Activated CD4-positive, alpha-beta T cell treated with anti-CD3 and anti-CD28 coated beads, Interleukin-2, amount 50 U/mL, for 1 hour (primary cell): ENCODE measurements around the gene NOSIP.

Source experiments
- DNase-seq: peaks from one replicate; pipeline ENCODE4 v3.0.0-alpha.2; 2020

The NOSIP gene

GRCh38 chr19:49570997-49571676, 9.2 kb downstream of the NOSIP start:
- peak; percentile 45 for DNase-seq

DNA sequence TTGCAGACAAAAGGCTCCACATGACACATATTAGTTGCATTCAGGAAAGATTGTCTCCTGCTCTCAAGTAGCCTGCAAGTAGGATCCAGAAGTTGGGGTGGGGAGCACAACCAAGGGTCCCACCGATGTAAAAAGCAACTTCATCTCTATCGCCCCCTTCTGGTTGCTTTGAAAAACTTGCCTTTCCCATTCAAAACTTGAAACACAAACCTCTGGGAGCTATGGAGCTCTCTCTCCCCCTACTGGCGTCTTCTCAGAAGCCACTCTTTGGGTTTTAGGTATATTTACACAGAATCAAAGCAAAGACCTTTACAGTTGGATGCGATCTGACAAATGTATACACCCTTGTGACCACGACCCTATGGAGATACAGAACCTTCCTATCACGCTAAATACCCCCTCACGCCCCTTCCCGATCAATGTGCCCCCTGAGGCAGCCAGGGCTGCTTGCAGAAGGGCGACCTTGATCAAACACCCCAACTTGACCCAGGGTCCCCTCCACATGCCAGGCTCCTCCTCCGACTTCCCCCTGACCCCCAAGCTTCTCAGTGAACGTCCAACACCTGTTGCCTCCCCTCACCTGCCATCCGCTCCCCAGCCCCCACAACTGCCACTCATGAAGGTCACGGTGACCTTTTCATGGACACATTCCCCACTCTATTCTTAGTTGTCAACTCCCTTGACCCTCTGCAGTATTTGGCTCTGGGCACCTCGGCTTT, 10.1 kb downstream of the NOSIP start:
- DNase-seq = peak; percentile 66

- DNase-seq = peak; percentile 72
Measured at GRCh38 chr19:49567861-49568441, 12.4 kb downstream of the NOSIP start.

DNA sequence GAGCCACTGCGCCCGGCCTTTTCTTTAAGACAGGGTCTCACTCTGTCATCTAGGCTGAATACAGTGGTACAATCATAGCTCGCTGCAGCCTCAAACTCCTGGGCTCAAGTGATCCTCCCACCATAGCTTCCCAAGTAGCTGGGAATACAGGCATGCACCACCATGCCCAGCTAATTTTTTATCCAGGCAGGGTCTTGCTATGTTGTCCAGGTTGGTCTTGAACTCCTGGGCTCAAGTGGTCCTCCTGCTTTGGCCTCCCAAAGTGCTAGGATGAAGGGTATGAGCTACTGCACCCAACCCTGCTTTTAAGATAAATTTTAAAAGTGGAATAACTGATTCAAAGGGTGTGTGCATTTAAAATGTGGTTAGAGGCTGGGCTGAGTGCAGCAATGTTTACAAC, 14.1 kb downstream of the NOSIP start:
- DNase-seq = no peak

- no peak for DNase-seq
Measured at GRCh38 chr19:49565261-49565660, 15.1 kb downstream of the NOSIP start.

DNA sequence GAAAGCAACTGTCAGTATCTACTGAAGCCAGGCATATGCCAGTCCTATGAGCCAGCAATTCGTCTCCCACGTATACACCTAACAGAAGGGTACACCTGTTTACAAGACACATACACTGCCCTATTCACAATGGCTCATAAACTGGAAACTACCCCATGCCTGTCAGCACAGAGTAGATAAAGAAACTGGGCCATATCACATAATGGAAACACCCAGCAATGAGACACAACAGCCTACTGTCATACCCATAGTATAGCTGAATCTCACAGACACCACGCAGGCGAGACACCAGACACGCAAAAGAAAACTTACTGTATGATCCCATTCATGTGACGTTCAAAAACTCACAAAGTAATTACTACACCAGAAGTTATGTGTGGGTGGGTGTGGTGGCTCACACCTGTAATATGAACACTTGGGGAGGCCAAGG, 15.7 kb downstream of the NOSIP start:
- DNase-seq = peak; percentile 50

DNA sequence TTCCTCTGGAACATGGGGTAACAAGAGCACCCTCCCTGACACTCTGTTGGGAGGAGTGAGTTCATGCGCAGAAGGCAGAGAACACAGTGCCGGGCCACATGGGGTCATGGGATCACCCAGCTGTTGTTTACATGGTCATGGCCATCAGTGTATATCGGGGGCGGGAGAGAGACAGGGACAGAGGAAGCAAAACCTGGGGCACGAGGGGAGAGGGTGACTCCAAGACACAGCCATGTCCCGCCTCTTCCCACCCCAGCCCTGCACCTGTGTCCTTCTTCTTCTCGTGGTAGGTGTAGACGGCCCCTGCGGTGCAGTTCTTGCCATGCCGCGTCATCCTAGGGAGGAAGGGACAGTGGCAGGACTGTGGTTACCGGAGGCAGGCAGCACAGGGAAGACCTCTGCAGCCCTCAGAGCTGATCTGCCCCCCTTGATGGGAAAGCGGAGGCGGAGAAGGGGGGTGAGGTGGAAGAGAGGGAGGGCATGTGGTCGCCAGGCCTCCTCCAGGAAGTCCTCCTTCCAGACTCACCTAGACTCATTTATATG, 19.9 kb downstream of the NOSIP start:
- peak; percentile 38 for DNase-seq

GRCh38 chr19:49559928-49560327, 20.4 kb downstream of the NOSIP start:
- peak; percentile 19 for DNase-seq

DNA sequence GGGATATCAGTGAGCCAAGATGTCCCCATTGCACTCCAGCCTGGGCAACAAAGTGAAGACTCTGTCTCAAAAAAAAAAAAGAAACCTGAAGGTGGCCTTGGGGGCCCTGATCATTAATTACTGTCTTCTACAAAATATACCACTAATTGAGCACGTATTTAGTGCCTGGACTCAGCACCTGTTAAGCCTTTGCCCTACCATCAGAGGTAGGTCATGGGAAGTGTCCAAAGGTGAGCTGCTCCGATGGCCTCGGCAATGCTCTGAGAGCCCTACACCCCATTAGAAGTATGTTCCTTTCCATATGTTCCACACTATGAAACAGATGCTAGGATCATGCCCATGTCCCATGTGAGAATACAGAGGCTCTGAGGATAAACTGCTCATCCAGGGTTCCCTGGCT, 20.9 kb downstream of the NOSIP start:
- DNase-seq = no peak

GRCh38 chr19:49558591-49558990, 21.8 kb downstream of the NOSIP start:
- peak; percentile 30 for DNase-seq

- no peak for DNase-seq
Measured at GRCh38 chr19:49557641-49558325, 22.6 kb downstream of the NOSIP start.

GRCh38 chr19:49556412-49557398, 23.7 kb downstream of the NOSIP start:
- DNase-seq = no peak

DNA sequence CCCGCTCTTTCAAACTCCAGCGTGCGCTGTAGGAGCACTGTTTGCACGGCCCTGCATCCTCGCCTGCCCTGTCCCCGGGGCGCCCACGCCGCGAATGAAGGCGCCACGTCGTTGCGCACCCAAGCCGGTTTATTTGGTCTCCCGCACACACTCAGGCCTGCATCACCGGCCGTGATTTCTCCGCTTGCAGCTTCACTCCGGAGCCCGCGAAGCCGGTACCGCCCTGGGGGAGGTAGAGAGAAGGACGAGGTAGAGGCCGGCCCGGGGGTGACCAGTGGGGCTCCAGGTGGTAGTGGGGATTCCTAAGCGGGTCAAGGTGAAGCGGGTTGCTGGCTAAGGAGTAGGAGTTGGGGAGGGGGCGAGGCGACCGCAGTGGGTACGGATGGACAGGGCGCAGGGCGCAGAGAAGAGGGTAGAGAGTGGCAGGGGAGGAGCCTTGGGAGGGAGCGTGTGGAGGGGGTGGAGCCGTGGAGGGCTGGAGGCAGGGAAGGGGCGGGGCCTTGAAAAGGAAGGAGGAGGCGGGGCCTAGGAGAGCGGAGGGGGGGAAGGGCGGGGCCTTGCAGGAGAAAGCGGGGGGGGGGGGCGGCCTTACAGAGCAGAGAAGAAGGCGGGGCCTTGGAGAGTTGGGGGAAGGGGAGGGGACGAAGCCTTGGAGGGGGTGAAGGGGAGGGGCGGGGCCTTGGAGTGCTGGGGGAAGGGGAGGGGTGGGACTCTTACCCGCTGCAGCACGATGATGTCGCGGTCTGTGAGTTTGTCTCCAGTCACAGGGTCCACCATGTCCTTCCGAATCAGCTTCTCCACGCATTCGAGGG, 24.6 kb downstream of the NOSIP start:
- DNase-seq = peak; percentile 87

- DNase-seq = peak; percentile 20
Measured at GRCh38 chr19:49554701-49555181, 25.6 kb downstream of the NOSIP start.

- peak; percentile 53 for DNase-seq
Measured at GRCh38 chr19:49553451-49554271, 26.7 kb downstream of the NOSIP start.

DNA sequence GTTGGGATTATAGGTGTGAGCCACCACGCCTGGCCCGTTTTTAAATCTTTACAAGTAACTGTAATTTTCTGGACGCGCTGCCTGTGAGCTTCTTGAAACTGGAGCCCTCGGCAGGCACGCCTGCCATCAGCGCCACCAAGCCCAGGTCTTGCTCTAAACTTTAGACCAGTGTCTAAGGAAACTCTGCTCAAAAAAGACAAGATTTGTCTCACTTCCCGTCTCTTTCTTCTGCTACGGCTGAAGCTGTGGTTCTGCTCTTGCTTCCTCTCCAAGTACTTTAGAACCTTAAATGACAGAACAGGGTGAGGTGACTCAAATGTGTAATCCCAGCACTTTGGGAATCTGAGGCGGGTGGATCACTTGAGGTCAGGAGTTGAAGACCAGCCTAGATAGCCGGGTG, 27.6 kb downstream of the NOSIP start:
- peak; percentile 46 for DNase-seq

DNA sequence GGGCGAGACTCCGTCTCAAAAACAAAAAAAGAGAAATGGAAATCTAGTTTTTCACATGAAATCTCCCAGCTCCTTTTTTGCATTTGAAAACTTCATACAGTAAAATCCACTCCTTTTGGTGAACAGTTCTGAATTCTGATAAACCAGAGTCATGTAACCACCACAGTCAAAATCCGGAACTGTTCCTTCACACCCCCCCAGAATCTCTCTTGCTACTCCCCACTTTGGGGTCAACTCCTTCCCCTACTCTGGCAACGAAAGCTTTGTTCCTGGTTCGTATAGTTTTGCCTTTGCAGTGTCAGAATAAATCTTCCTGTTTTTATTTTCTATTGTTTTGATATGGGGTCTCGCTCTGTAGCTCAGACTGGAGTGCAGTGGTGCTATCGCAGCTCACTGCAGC, 28.8 kb downstream of the NOSIP start:
- DNase-seq = no peak

- no peak for DNase-seq
Measured at GRCh38 chr19:49549045-49549444, 31.3 kb downstream of the NOSIP start.

DNA sequence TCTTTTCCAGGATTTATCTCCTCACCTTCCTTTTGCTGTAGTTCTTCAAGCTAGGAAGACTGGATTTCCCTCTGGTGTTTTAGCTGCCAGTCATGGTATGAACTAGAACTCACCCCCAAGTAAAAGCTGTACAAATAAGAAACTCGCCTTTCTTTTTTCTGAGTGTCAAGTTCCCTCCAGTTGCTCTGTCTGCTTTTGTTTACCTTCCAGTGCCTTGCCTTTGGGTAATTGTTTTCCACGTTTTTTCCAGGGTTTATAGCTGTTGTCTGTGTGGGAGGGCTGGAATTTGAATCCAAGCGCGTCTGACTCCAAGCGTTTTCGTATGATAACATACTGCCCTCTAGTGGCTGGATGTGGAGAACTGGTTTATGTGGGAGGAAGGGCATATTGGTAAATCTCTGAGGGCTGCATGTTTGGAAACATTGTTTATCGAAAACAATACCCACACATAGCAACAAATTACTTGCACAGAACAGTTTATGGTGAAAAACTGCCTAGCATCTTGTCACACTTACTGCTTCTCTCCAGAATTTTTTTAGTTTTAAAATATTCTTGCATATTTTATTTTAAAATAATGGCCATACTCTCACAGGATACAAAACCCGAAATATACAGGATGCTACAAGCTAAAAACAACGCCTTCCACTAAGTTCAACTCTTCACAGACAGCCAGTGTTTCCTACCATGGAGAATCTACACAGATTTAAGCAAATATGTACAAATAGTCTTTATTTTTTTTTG, 33.4 kb downstream of the NOSIP start:
- DNase-seq = peak; percentile 49
